ENCODE results near the gene ILKAP. TPM values are rescaled to one million over a fixed set of nuclear protein-coding genes. Genes with fewer than 3 reads are reported as not detected.

ILKAP gene
- polyA plus RNA-seq, 2 of the 4 experiments (the other 2 are of a cell fraction) = 36.3 to 41.4 TPM

DNA sequence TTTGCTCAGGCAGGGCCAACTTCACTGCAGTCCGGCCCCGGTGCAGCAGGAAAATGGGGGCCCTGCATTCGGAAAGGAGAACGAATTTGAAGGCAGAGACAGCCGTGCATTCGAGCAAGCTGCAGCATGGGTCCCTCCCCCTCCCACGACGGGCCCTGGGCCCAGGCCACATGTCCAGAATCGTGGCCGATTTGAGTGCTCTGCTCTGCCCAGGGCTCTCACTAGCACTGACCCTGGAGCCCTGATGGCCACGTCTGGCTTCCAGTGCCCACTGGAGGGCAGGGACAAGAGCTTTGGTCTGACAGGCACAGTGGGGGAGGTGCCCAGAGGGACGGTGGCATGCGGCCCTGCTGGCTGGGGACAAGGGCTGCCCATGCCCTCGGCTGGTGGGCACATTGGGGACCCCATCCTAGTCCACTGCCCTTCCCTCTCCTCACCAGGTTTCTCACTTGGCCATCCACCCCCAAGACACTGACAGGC is 79.5 kb downstream of the ILKAP start:
- Histone ChIP-seq H3K9me3 (no peaks in the 10 kb centered on the region), H3K4me1 (no peaks in the 10 kb centered on the region), H3K4me2 (no peak overlapping the region), H3K4me3 (no peak overlapping the region), H3K27ac (no peak overlapping the region)
- FAIRE-seq (no peak), DNase-seq (ENCODE audit: low read depth in 1 of 2, low spot score in 1 of 2) (no peak), ATAC-seq (no peak)
- CTCF ChIA-PET = interaction anchor here (1.1 kb wide), 1 partner anchor 9 kb away, joined by 3 read pairs; no protein-coding TSS in a partner anchor
- no peak for TF ChIP-seq E2F6 (IDR thresholded peaks at IDR 0.05; ENCODE audit: borderline replicate concordance, low read depth)
- no peak for TF ChIP-seq GATA3 (IDR thresholded peaks at IDR 0.05; ENCODE audit: borderline replicate concordance)
- TF ChIP-seq MAZ (IDR thresholded peaks at IDR 0.05; ENCODE audit: borderline replicate concordance, low read depth, low read length) = no peak
- TF ChIP-seq NPAS2 (CRISPR knock-in tag; IDR thresholded peaks at IDR 0.05; ENCODE audit: borderline replicate concordance) = no peak
- no peak for TF ChIP-seq CBX2 (IDR thresholded peaks at IDR 0.05; ENCODE audit: borderline replicate concordance, low read depth)
- TF ChIP-seq, protein P1, sequence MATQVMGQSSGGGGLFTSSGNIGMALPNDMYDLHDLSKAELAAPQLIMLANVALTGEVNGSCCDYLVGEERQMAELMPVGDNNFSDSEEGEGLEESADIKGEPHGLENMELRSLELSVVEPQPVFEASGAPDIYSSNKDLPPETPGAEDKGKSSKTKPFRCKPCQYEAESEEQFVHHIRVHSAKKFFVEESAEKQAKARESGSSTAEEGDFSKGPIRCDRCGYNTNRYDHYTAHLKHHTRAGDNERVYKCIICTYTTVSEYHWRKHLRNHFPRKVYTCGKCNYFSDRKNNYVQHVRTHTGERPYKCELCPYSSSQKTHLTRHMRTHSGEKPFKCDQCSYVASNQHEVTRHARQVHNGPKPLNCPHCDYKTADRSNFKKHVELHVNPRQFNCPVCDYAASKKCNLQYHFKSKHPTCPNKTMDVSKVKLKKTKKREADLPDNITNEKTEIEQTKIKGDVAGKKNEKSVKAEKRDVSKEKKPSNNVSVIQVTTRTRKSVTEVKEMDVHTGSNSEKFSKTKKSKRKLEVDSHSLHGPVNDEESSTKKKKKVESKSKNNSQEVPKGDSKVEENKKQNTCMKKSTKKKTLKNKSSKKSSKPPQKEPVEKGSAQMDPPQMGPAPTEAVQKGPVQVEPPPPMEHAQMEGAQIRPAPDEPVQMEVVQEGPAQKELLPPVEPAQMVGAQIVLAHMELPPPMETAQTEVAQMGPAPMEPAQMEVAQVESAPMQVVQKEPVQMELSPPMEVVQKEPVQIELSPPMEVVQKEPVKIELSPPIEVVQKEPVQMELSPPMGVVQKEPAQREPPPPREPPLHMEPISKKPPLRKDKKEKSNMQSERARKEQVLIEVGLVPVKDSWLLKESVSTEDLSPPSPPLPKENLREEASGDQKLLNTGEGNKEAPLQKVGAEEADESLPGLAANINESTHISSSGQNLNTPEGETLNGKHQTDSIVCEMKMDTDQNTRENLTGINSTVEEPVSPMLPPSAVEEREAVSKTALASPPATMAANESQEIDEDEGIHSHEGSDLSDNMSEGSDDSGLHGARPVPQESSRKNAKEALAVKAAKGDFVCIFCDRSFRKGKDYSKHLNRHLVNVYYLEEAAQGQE (IDR thresholded peaks at IDR 0.05) = no peak
- TF ChIP-seq, protein P2, sequence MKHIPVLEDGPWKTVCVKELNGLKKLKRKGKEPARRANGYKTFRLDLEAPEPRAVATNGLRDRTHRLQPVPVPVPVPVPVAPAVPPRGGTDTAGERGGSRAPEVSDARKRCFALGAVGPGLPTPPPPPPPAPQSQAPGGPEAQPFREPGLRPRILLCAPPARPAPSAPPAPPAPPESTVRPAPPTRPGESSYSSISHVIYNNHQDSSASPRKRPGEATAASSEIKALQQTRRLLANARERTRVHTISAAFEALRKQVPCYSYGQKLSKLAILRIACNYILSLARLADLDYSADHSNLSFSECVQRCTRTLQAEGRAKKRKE (CRISPR knock-in tag; IDR thresholded peaks at IDR 0.05; ENCODE audit: low read depth) = no peak
- no peak for TF ChIP-seq EHF (CRISPR knock-in tag; IDR thresholded peaks at IDR 0.05)
- no peak for TF ChIP-seq CHD4 (IDR thresholded peaks at IDR 0.05; ENCODE audit: borderline replicate concordance)
- no peak for TF ChIP-seq ZSCAN20 (CRISPR knock-in tag; IDR thresholded peaks at IDR 0.05)
- TF ChIP-seq ZFP36 (IDR thresholded peaks at IDR 0.05; ENCODE audit: borderline replicate concordance, partially characterized antibody) = no peak
- no peak for TF ChIP-seq CBX8 (IDR thresholded peaks at IDR 0.05)
- no peak for TF ChIP-seq KDM1A (IDR thresholded peaks at IDR 0.05; ENCODE audit: low read depth)
- TF ChIP-seq ELK1 (IDR thresholded peaks at IDR 0.05; ENCODE audit: low read depth, low read length) = no peak
- no peak for TF ChIP-seq PBX3 (IDR thresholded peaks at IDR 0.05)
- no peak for TF ChIP-seq CHD2 (IDR thresholded peaks at IDR 0.05; ENCODE audit: low read length, partially characterized antibody)
- TF ChIP-seq HOXA7 (CRISPR knock-in tag; IDR thresholded peaks at IDR 0.05) = no peak
- TF ChIP-seq SREBF2 (IDR thresholded peaks at IDR 0.05) = no peak
- TF ChIP-seq FOXS1 (CRISPR knock-in tag; IDR thresholded peaks at IDR 0.05) = no peak
- POLR2A ChIA-PET = no interaction called here
- WGBS (ENCODE audit: missing lambda C conversion rate) = 51% methylated on average over 13 of the region's 14 CpGs
